Caki2 (cell line): Measurements from ENCODE around the gene ANO9. TPM values are rescaled to one million over a fixed set of nuclear protein-coding genes. Genes with fewer than 3 reads are reported as not detected.
"Not testable (repeated sequence)": the region's sequence is repeated elsewhere in the genome, so short reads cannot be mapped to it uniquely, and the experiment has no call there.

Source experiments
- DNase-seq: peaks from one replicate; pipeline ENCODE4 v3.0.0-alpha.2; 2015; ENCODE audit warnings: low read depth
- in situ Hi-C: cut with HindIII; loops from 2 replicates; pipeline ENCODE4 v1.10.0; 2016; ENCODE audit warnings: low sequenced_read_pairs, low pct_unique_long_range_greater_than_20kb, mixed read lengths
- total RNA-seq: library from RNA; depleted of rRNA; stranded (reverse); fragments of >200 nt; shearing (Covaris generic); gene quantifications from 2 replicates; pipeline ENCODE4 v1.2.3, GENCODE V29; 2014; ENCODE audit warnings: low replicate concordance

The ANO9 gene
- total RNA-seq, 1 experiment from 2014 or later = not detected

DNA sequence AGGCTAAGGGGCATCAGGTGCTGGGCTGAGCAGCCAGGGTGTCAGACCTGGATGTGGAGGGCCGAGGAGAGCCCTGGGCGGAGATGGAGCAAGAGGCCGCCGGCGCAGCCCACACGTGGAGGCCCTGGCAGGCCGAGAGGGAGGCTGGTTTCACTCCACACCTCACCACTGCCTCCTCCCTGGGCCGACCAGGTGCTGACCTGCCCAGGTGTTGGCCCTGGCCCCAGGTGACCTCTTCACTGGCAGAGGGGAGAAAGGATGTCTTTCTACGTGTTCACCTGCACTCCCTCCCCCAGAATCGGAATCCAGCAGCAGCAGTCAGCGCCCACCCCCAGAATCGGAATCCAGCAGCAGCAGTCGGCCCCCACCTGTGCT, 781 bp downstream of the ANO9 start:
- DNase-seq = no peak

DNA sequence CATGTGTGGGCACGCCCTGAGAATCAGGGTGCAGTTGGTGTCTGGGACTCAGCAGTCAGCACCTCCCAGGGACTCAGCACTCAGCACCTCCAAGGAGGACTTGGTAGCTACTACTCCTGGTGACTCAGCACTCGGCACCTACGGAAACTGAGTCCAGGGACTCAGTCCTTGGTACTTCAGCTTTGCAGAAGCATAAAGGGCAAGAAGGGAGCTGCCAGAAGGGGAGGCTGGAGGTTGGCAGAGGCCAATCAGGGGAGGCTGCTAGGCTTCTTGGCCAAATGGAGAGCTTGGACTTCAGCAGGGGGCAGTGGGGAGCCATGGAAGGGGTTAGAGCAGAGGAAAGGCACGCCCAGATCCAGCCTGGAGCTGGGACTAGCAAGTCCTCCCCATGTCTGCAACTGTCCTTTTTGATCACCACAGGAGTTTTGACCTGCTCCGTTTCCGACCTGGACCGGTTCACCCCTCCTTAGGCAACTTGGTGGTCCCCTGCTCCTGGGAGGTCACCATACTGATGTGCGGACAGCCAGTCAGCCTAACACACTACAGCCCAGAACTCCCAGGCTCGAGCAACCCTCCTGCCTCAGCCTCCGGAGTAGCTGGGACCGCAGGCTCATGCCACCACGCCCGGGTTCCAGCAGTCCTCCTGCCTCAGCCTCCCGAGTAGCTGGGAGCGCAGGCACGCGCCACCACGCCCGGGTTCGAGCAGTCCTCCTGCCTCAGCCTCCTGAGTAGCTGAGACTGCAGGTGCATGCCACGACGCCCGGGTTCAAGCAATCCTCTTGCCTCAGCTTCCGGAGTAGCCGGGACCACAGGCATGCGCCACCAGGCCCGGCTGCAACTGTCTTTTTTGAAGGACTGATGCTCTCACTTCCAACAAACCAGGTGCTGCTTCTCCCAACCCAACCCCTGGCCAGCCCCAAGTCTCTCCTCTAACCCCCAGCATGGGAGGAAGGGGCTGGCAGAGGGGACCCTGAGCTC, 1.5 kb downstream of the ANO9 start:
- in situ Hi-C loops = no loop called here
- DNase-seq = no peak

More for the DNA sequence above, 781 bp downstream of the ANO9 start:
- in situ Hi-C loops = no loop called here

DNA sequence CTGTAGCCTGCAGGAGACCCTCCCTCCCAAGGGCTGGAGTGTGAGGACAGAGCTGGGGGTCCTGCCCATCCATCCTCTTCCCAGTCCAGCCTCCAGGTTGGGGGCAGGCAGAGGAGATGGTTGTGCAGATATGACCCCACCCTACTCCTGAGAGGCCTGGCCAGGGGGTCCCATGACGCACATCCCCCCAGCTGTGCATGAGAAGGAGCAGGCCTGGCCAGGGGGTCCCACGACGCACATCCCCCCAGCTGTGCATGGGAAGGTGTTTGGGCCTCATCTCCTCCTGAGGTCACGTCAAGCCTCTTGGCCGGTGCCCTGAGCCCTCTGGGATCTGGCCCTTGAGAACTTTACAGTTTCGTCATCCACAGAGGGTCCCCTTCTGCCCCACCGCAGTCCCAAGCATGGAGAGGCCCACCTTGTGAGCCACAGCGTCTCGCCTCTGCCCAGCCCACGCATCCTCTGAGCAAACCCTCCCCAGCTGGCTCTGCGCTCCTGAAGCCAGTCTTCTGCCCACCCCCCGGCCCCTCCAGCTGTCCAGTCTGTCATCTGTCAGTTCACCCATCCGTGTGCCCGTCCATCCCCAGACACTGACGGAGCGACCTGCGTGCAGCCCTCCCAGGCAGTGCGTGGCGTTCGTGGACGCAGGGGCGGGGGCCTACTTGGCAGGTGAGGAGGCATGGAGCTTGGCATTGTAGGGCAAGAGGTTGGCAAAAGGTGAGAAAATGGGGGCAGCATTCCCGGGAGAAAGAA, 2.3 kb downstream of the ANO9 start:
- no peak for DNase-seq
- in situ Hi-C loops = no loop called here

DNA sequence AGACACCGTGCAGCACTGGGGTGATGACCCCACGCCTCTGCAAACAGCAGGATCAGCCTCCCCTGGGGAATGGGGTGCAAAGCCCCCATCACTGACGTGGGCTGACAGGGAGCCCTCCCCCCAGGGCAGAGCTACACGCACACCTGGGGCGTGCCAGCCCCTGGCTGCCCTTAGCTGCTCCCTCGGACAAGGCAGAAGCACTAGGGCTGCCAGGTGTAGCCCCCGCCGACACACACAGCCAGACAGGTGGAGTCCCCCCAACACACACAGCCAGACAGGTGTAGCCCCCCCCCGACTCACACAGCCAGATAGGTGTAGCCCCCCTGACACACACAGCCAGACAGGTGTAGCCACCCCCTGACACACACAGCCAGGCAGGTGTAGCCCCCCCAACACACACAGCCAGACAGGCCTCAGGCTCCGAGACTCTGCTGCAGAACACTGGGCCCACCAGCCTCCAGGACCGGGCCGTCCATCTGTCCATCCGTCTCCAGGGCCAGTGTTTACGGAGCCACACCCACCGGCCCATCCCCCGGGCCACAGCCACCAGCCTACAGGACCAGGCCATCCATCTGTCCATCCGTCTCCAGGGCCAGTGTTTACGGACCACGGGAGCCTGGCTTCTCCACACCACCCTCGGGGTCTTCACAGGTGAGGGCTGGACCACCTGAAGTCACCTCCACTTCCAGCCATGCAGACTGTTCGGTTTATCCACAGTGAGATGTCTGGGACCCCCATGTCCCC, 3.5 kb downstream of the ANO9 start:
- DNase-seq = no peak
- in situ Hi-C loops = no loop called here

DNA sequence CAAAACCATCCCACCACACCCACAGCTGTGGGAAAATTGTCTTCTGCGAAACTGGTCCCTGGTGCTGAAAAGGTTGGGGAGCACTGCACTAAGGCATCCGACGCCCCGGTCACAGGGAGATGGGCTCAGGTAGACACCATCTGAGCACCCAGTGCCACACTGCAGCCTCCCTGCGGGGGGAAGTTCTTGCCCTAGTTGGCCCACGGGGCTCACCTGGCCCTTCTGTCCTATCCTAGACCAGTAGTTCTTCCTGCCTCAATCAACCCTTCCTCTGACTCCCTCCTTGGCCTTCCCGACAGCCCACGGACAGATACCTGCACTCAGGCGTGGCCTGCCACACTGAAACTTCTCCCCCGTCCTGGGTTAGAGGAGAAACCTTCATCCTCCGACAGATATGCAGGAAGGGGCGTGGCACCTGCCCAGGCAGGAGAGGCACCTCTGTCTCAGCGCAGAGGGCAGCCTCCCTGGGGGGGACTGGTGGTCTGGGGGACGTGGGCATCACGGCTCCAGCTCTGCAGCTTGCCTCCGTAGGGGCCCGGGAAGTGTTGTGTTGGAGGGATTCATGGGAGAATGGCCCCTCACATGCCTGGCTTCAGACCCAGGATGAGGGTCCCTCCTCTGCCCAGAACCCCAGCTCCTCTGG, 4.5 kb downstream of the ANO9 start:
- DNase-seq = no peak
- in situ Hi-C loops = no loop called here

DNA sequence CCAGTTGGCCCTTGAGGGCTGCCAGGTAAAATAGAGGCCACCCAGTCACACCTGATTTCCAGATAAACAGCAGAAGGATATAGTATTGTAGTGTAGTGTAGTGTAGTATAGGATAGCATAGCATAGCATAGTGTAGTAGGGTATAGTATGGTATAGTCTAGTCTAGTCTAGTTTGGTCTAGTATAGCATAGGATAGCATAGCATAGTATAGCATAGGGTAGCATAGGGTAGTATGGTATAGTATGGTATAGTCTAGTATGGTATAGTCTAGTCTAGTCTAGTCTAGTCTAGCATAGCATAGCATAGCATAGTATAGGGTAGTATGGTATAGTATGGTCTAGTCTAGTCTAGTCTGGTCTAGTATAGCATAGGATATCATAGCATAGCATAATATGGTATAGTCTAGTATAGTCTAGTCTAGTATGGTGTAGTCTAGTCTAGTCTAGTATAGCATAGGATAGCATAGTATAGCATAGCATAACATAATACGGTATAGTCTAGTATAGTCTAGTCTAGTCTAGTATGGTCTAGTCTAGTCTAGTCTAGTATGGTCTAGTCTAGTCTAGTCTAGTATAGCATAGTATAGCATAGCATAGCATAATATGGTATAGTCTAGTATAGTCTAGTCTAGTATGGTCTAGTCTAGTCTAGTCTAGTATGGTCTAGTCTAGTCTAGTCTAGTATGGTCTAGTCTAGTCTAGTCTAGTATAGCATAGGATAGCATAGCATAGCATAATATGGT, 6.6 kb downstream of the ANO9 start:
- DNase-seq, in situ Hi-C loops: not testable (repeated sequence)

DNA sequence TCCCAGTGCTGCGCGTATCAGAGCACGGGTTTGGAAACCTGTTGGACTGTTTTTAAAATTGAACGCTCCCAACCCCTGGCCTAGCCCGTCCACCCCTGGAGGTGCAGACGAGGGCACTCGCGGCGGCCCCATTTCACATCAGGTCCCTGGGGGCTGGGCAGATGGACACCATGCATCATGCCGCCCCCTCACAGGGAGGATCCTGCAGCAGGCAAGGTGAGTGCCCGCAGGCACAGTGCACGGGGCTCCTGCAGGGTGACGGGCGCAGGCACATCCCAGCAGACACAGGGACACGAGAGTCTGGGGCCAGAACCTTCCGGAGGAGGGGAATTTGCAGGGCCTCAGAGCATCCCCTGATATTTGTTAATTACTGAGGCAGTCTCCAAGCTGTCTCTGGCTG, 7.3 kb downstream of the ANO9 start:
- DNase-seq = no peak
- in situ Hi-C loops = no loop called here

DNA sequence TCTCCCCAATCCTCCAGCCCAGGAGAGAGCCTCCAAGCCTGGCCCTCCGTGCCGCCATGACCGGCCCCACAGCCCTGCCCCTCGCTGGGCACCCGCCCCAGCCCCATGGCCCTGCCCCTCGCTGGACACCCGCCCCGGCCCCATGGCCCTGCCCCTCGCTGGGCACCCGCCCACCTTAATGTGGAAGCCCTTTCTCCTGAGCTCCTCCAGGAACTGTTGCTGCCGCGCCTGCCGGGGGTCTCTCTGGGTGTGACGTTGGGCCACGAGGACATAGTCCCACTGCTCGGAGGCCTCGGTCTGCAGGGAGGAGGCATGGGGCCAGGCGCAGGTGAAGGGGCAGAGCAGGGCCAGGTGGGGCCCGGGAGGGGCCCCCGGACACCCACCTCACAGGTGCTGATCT, 8.2 kb downstream of the ANO9 start:
- no peak for DNase-seq
- in situ Hi-C loops = no loop called here

DNA sequence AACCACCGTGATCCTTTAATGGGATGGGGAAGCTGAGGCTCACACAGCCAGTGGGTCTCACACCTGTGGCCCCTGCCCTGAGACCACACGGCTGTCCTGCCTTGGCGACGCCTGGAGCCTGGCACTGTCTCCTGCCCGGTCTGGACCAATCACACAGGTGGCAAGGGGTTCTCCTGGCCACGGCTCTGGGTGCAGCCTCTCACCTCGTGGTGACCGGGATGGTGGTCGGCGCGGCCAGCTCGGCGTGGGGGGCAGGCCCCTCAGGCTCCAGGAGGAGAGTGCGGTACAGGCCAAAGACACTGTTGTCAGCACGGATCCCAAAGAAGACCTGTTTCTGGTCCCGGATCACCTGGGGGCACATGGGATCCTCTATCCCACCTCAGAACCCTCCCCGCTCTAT, 8.7 kb downstream of the ANO9 start:
- DNase-seq = no peak
- in situ Hi-C loops = no loop called here

DNA sequence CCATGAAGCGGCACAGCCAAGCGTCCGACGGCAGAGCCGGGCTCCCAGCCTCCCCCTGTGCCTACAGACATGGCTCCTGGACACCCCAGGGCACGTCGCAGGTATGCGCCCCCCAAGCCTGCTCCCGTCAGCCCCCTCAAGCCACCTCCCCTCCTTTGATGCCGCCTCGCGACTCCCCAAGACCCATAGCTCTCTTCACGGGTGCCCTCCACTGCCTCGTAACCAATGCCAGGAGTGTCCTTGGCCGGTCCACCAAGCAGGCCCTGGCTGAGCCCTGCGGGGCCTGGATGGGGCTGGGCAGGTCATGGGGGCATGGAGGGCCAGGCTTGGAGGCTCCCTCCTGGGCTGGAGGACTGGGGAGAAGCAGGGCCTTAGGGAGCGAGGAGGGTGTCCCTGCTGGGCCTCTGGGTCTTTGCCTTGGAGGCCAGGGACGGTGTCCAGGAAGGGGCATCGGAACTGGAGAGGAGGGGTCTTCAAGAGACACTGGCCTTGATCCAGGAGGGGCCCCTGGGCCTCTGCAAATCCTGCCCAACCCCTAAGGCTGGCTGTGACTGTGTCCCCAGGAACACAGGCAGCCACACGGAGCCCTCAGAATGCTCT, 9.2 kb downstream of the ANO9 start:
- DNase-seq = no peak
- in situ Hi-C loops = no loop called here

DNA sequence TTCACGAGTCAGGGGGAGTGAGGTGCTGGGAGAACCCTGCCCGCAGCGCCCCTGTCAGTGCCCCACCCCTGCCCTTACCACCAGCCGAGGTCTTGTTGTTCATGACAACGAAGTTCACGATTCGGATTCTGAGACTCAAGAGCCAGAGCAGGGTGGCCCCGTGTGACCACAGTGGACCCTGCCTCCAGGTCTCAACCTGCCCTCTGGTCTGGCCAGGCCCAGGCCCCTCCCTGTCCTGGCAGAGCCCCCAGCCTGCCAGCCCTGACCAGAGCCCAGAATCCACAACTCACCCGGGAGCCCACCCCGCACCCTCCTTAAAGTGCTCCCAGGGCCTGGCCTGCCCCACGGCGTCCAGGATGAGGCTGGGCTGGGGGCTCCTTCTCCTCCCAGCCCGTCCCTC, 9.9 kb downstream of the ANO9 start:
- DNase-seq = no peak
- in situ Hi-C loops = no loop called here

DNA sequence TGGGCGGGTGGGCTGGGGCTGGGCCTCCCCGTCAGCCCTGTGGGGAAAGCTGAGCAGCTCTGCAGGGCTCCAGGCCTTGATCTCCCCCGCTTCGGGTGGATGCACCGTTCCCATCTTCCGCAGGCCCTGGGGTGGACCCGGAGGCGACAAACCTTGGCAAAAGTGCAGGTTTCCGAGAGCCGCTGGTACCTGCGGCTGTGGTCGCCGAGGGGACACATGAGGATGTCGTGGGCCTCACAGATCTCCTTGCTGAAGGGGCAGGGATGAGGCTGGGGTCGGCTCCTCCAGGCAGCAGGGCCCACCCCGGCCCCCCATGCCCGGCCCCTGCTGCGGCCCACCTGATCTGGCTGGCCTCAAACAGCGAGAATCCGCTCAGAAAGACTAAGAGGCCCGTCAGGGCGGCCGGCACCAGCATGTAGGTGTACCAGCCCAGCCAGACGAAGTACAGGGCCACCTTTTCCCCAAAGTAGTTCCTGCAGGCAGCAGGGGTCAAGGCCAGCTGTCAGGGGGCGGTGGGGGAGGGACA, 11.8 kb downstream of the ANO9 start:
- DNase-seq = no peak
- in situ Hi-C loops = no loop called here

DNA sequence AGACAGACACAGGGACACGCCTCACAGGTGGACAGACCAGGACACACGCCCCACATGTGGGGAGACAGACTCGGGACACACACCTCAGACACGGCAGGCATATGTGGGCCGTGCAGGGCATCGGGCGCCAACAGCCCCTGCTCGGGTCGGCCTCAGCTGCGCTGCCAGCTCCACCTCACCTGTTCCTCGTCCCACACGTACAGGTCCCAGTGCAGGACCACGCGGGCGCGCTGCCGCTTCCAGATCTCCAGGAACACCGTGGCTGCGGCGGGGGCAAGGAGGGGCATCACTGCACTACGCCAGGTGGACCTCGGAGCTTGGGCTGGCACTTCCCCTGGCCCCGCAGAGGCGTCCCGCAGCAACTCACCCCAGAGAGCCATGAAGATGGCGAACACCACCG, 12.4 kb downstream of the ANO9 start:
- no peak for DNase-seq
- in situ Hi-C loops = no loop called here

DNA sequence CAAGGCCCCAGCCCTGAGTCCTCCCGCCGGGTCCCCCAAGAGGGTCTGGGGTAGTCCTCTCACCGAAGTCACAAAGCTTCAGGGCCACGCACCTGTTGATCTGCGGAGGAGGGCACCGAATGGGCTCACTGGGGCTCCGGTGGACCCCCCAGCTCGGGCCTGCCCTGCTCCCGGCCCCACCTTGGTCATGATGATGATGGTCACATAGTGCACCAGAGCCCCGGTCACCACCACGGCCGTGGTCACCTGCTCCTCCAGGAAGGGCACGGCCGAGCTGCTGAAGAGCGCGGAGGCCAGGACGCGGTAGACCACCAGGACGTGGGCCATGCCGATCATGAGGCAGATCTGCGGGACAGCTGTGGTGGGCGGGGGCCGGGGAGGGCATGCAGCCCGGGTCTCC, 13.5 kb downstream of the ANO9 start:
- DNase-seq = no peak
- in situ Hi-C loops = no loop called here

DNA sequence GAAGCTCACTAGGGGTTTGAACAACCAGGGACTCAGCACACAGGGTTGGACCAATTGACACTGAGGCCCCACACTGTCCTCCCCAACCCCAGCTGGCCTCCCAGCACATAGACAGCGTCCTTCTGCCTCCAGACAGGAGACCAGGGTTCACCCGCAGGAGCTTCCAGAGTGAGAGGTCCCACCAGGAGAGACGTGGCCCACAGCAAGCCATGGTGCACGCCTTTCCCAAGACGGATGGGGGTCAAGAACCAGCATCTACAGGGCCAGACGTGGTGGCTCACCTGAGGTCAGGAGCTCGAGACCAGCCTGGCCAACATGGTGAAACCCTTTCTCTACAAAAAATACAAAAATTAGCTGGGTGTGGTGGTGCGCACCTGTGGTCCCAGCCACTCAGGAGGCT, 15.0 kb downstream of the ANO9 start:
- in situ Hi-C loops = no loop called here
- DNase-seq = no peak

DNA sequence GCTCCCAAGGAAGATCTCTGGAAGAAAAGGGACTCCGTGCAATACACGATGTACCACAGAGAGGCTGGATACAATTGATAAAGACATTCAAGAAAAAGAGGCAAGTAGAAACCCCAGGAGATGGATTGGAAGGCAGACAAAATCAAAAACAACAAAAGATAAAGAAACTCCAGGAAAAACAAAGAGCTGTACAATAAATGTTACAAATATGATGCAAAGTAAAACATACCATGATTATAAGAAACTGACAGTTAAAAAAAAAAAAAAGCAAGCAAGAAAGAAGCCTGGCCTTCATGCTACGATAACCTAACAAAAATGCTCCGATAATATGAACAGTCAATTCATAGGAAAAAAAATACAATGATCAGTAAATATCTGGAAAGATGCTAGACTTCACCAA, 16.5 kb downstream of the ANO9 start:
- DNase-seq = no peak
- in situ Hi-C loops = no loop called here

DNA sequence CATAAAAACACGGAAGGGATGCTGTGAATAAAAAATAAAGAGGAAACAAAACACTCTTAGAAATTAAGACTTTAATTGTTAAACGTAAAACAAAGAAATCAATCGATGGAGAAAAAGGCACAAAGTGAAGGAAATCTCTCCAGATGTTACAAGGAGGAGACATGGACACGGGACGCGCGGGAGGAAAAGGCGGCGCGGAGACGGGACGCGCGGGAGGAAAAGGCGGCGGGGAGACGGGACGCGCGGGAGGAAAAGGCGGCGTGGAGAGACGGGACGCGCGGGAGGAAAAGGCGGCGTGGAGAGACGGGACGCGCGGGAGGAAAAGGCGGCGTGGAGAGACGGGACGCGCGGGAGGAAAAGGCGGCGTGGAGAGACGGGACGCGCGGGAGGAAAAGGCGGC, 17.0 kb downstream of the ANO9 start:
- in situ Hi-C loops, DNase-seq: not testable (repeated sequence)
